Stimulated activated CD8-positive, alpha-beta memory T cell treated with anti-CD3 and anti-CD28 coated beads, Interleukin-4, amount 100 ng/mL, for 24 hours (primary cell): ENCODE results near the gene SMARCD3.
A peak's percentile ranks its signal among the peaks of the same experiment; 100 is the strongest.

Experiments
- DNase-seq: peaks from one replicate; pipeline ENCODE4 v3.0.0-alpha.2; 2020; ENCODE audit warnings: low read depth

The SMARCD3 gene

GRCh38 chr7:151236406-151236805, 12.1 kb downstream of the SMARCD3 start:
- DNase-seq: no peak

- no peak for DNase-seq
Measured at GRCh38 chr7:151235091-151235787, 13.3 kb downstream of the SMARCD3 start.

- no peak for DNase-seq
Measured at GRCh38 chr7:151233804-151234203, 14.7 kb downstream of the SMARCD3 start.

GRCh38 chr7:151232917-151233701, 15.4 kb downstream of the SMARCD3 start:
- DNase-seq: peak; percentile 64

- peak; percentile 88 for DNase-seq
Measured at GRCh38 chr7:151232091-151232916, 16.2 kb downstream of the SMARCD3 start, which contains the start of gene CHPF2. Gene CHPF2, plus strand, starts transcription at chr7:151232483. Its CDS starts 1,529 bp downstream, at chr7:151234012.

- DNase-seq: no peak
Measured at GRCh38 chr7:151231080-151231479, 17.4 kb downstream of the SMARCD3 start.

GRCh38 chr7:151229249-151229648, 19.2 kb downstream of the SMARCD3 start:
- no peak for DNase-seq

GRCh38 chr7:151228024-151228866, 20.2 kb downstream of the SMARCD3 start:
- no peak for DNase-seq

- DNase-seq: peak; percentile 98
Measured at GRCh38 chr7:151226875-151227782, 21.4 kb downstream of the SMARCD3 start, which contains the start of gene ABCF2. Gene ABCF2, minus strand, starts transcription at chr7:151227205. Its CDS starts 747 bp downstream, at chr7:151226458.

GRCh38 chr7:151226560-151226874, 22.0 kb downstream of the SMARCD3 start:
- no peak for DNase-seq

- no peak for DNase-seq
Measured at GRCh38 chr7:151225948-151226510, 22.5 kb downstream of the SMARCD3 start.

- no peak for DNase-seq
Measured at GRCh38 chr7:151223728-151224127, 24.8 kb downstream of the SMARCD3 start.

GRCh38 chr7:151218170-151218569, 30.3 kb downstream of the SMARCD3 start:
- DNase-seq: no peak

GRCh38 chr7:151215396-151215795, 33.1 kb downstream of the SMARCD3 start:
- no peak for DNase-seq

GRCh38 chr7:151213826-151214225, 34.7 kb downstream of the SMARCD3 start:
- no peak for DNase-seq

GRCh38 chr7:151212626-151213025, 35.9 kb downstream of the SMARCD3 start:
- DNase-seq: no peak

GRCh38 chr7:151211155-151211772, 37.2 kb downstream of the SMARCD3 start:
- DNase-seq: no peak

- DNase-seq: no peak
Measured at GRCh38 chr7:151210087-151210854, 38.2 kb downstream of the SMARCD3 start, which contains the start of gene H2BK1. Gene H2BK1, minus strand, starts transcription at chr7:151210488. Its CDS starts 170 bp downstream, at chr7:151210318.

- DNase-seq: no peak
Measured at GRCh38 chr7:151209588-151209987, 38.9 kb downstream of the SMARCD3 start.
